HG03565 (cell line): ENCODE data around the gene SLC4A3.
A peak's percentile ranks its signal among the peaks of the same experiment; 100 is the strongest.

Source experiments
- ATAC-seq: cut with Tn5 transposase; IDR thresholded peaks from one replicate; pipeline ENCODE4 v1.9.1; 2021; ENCODE audit warnings: mild to moderate bottlenecking, moderate library complexity; ENCODE audit not compliant: unreplicated experiment

The SLC4A3 gene, protein sequence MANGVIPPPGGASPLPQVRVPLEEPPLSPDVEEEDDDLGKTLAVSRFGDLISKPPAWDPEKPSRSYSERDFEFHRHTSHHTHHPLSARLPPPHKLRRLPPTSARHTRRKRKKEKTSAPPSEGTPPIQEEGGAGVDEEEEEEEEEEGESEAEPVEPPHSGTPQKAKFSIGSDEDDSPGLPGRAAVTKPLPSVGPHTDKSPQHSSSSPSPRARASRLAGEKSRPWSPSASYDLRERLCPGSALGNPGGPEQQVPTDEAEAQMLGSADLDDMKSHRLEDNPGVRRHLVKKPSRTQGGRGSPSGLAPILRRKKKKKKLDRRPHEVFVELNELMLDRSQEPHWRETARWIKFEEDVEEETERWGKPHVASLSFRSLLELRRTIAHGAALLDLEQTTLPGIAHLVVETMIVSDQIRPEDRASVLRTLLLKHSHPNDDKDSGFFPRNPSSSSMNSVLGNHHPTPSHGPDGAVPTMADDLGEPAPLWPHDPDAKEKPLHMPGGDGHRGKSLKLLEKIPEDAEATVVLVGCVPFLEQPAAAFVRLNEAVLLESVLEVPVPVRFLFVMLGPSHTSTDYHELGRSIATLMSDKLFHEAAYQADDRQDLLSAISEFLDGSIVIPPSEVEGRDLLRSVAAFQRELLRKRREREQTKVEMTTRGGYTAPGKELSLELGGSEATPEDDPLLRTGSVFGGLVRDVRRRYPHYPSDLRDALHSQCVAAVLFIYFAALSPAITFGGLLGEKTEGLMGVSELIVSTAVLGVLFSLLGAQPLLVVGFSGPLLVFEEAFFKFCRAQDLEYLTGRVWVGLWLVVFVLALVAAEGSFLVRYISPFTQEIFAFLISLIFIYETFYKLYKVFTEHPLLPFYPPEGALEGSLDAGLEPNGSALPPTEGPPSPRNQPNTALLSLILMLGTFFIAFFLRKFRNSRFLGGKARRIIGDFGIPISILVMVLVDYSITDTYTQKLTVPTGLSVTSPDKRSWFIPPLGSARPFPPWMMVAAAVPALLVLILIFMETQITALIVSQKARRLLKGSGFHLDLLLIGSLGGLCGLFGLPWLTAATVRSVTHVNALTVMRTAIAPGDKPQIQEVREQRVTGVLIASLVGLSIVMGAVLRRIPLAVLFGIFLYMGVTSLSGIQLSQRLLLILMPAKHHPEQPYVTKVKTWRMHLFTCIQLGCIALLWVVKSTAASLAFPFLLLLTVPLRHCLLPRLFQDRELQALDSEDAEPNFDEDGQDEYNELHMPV

DNA sequence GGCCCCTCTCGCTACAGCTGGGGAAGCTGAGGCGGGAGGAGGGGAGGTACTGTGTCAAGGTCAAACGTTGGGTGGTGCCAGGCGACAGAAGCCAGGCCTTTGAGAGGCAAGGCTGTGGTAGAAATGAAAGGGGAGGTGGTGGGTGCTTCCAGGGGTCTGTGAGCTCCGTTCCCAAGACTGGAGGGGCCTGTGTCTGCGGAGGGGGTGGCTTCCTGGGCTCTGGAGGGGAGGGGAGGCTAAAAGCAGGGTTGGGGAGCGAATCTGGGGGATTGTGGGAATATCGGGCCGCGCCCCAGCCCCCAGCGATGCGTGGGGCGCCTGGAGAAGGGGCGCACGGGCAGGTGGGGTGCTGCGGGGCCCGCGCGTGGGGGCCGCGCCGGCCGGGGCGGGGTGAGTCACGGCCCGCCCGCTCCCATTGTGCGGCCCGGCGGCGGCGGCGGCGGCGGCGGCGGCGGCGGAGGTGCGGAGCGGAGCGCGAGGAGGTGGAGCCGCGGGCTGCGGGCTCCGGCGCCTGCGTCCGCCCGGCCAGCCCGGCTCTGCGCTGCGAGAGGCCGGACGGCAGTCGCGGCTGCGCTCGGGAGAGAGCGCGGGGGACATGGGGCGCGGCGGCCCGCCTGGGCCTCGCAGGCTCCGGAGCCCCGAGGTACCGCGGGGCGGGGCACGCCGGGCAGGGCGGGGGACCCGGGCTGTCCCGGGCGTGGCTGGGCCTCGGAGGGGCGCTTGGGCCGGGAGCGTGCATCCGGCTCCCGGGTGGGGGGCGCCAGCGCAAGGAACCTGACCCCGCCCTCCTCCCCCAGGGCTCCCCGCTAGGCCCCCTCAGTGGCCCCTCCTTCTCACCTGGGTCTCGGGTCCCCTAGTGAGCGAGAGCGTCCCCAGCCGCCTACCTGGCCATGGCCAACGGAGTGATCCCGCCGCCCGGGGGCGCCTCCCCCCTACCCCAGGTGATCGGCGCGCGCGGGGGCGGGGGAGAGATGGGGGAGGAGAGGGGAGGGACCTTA, at the start of gene SLC4A3:
Gene SLC4A3 (plus strand): TSS at position 528 of the 998 bp plus-strand sequence. CDS start 363 bp downstream, at position 891.
- no peak for ATAC-seq

DNA sequence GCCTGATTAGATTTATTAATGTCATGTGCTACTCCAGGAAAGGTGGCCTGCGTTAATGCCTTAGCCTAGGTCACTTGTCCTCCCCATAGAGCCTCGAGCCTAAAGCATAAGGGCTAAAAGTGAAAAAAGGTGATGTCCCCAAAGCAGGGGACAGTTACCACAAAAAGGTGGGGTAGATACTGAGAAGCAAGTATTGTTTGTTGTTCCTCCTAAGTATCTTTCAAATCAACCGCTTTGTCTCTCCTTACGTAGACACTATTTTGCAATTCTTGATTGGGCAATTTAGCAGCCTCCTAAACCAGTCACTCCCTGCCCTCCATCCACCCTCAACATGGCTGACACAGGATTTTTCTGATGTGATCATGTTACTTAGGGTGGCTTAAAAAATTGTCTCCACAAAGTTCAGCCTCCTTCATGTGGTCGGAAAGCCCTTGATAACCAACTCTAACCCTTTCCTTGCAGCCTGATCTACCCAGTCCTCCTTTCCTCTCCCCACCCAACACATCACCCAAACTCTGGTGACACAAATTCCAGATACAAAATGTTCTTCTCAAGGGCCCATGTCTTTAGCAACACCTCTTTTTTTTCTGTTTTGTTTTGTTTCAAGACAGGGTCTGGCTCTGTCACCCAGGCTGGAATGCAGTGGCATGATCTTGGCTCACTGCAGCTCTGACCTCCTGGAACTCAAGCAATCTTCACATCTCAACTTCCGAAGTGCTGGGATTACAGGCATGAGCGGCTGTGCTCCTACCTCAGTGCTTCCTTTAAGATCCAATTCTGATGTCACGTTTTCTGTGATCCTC, 48.4 kb upstream of the SLC4A3 start:
- ATAC-seq = no peak

DNA sequence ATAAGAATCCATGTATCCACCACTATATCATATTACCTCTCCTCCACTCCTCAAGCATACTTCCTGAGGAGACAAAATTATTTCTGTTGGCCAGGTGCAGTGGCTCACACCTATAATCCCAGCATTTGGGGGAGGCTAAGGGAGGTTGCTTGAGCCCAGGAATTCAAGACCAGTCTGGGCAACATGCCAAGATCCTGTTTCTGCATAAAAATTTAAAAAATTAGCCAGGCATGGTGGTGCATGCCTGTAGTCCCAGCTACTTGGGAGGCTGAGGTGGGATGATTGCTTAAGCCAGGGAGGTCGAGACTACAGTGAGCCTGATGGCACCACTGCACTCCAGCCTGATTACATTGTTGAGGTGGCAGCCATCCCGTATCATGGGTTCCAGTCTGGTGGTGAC, 46.1 kb upstream of the SLC4A3 start:
- ATAC-seq = no peak

DNA sequence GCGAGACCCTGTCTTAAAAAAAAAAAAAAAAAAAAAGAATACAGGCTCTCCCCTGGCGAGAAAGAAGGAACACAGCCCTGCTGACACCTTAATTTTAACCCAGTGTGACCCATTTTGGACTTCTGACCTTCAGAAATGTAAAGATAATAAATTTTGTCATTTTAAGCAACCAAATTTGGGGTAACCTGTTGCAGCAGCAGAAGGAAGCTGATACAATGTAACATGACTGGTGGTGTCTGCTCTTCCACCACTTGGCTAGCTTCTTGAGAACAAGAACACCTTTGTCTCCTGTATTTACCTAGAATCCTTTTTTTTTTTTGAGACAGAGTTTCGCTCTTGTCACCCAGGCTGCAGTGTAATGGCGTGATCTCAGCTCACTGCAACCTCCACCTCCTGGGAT, 36.3 kb upstream of the SLC4A3 start:
- no peak for ATAC-seq

DNA sequence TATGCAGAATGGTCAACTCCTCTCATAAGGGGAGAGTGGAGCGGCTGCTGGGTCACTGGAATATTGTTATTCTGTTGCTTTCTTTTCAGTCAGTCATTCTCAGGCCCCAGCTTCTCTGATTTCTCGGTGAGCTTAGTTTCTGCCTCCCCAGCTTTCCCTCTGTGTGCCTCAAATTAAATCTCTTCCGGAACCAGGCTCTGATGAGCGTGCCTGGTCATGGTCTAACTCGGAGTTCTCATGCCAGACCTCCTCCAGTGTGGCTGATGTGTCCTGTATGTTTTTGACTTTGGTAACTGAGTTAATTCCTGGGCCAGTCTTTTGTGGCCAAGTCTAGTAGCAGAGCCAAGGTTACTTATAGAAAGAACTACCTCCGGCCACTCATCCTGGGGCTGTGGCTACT, 34.7 kb upstream of the SLC4A3 start:
- ATAC-seq = no peak

DNA sequence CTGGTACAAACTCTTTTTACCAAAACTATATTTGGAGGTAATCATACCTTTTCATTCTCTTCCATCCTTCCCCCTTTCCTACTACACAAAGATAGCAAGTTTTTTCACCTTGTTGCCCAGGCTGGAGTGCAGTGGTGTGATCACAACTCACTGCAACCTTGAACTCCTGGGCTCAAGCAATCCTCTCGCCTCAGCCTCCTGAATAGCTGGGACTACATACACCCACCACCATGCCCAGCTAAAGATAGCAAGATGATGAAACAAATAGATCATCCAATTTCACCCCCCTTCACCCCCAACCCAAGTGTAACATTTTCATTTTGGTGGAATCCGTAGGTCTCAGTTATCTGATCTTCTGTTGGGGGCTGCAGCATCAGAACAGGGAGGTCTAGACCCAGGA, 34.3 kb upstream of the SLC4A3 start:
- ATAC-seq = no peak

DNA sequence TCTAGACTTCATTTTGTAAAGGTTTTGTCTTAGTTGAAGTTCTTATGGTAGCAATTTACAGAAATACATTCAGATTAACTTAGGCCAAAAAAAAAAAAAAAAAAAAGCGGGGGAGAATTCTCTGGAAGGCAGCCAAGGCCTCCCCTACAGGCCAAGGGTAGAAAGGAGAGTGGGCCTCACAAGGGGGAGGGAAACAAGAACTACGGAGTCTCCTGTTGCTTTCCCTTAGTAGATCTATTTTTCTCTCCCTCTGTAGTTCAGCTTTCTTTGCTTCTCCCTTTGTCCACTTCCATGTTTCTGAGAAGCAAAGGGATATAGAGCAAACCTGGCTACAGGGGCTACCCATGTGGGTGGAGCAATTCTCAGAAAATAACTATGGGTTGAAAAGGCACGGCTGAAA, 32.2 kb upstream of the SLC4A3 start:
- no peak for ATAC-seq

DNA sequence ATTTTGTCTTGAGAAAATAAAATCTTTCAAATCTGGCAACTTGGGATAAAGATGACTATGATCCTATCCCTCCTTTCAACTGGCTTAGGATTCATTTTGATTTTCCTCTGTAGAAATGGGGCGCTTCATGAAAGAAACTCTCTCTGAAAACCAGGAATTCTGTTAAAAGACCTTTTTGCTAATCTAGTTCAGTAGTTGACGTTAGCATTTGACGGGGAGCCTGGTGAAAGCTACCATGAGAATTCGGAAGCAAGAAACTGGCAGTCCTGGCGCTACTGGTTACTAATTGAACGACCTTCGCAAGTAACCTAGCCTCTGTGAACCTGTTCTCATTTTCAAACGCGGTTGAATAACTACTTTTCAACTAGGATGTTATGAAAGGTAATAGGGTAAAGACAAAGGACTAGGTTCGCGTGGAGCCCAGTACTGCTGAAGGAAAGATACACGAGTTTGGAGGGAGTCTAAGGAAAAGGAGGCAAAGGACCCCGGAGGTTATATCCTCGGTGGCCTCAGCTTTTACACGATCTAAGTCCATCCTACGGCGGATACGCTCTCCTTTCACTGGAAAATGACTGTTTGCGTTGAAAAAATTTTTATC, 30.4 kb upstream of the SLC4A3 start:
- ATAC-seq = peak; percentile 8

DNA sequence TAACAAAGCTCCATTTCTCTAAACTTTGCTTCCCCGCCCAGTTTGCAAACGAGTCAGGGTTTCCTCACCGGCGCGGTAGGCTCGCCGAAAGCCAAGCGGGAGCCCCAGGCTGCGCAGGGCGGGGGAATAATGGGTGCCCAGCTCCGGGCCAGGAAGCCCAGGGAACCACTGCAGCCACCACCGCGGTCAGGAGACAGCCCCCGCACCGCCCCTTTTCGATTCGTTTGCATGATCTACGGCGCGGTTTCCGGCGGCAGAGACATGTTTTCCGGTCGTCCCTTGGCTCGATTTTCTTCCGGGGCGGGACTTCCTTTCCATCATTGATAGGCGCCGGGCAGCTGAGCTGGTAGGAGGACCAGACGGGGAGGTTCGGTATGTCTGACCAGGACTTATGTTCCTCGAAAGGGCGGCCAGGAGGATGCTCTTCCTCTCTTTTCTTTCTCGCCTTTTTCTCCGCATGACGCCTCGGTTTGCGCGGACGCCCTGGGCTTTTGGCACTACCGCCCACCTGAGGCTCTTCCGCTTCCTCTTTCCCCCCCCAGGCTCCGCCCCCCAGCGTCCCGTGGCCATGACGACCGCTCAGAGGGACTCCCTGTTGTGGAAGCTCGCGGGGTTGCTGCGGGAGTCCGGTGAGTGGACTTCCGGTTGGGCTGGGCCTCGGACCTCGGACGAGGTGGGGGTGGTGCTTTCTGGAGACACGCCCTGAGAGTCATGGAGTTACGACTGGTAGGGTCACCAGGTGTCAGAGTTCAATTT, 29.7 kb upstream of the SLC4A3 start, which contains the start of gene STK11IP:
Gene STK11IP (plus strand): TSS at position 306 of the 756 bp plus-strand sequence. CDS start 263 bp downstream, at position 569.
- peak; percentile 86 for ATAC-seq

DNA sequence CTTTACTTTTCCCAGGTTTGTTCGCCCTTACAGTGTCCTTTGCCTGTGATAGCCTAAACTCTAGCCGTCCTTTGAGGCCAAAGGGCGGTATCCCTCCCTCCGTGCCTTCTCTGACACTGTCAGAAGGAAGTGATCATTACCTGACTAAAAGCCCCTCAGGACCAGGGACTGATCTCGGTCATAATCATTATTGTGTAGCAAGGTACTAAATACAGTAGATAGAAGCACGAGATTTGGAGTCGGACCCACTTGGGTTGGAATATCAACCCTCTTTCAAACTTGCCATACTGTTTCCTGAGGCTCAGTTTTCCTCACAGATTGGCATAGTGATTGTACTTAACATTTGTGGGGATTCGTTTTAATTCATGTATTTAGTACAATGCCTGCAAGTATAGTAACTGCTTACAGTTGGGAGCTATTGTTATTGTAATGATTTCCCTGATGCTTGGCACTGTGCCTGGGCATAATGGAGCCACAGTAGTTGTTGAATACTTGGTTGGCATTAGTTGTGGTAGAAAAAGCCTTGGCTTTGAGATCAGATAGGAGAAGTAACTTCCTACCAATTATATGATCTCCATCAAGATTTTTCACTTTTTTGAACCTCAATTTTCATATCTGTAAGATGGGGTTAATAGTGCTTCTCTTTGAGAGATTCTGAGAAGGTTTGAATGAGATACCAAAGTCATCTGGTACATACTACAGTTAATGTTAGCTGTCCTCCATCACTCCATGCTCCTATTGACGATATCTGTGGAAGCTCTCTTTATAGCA, 28.9 kb upstream of the SLC4A3 start:
- no peak for ATAC-seq

DNA sequence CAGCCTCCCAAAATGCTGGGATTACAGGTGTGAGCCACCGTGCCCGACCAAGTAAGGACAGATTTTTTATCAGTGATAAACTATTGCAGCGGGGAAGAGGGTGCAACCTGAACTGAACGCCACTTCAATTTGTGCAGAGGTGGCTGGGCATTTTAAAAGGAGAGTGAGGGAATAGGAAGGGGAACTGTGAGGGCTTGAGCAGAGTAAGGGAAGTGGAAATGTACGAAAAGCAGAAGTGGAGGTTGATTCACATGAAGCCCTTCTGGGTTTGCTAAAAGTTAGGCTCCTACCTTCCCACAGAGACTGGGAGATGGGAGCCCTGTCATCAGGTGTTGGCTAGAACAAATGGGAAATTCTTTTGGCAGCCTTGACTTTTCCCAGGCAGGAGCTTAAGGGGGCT, 23.7 kb upstream of the SLC4A3 start:
- no peak for ATAC-seq

DNA sequence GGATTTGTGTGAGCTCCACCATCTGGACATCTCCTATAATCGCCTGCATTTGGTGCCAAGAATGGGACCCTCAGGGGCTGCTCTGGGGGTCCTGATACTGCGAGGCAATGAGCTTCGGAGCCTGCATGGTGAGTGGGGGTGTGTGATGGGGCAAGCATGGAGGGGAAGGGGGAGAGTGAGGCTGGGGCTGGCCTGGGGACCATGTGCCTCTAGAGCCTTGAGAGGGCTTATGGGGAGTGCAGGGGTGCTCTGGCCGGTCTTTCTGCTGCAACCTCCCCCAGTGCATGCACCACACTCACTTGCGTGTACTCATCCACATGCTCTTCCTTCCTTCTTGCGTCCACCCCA, 21.8 kb upstream of the SLC4A3 start:
- no peak for ATAC-seq

DNA sequence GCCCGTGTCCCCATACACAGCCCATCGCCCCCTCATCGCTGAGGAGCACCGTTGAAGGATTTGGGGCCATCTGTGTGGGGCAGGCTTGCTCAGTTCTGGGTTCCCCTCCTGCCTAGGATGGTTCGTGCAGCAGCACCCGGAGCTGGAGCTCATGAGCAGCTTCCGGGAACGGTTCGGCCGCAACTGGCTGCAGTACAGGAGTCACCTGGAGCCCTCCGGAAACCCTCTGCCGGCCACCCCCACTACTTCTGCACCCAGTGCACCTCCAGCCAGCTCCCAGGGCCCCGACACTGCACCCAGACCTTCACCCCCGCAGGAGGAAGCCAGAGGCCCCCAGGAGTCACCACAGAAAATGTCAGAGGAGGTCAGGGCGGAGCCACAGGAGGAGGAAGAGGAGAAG, 19.5 kb upstream of the SLC4A3 start:
- ATAC-seq = no peak

DNA sequence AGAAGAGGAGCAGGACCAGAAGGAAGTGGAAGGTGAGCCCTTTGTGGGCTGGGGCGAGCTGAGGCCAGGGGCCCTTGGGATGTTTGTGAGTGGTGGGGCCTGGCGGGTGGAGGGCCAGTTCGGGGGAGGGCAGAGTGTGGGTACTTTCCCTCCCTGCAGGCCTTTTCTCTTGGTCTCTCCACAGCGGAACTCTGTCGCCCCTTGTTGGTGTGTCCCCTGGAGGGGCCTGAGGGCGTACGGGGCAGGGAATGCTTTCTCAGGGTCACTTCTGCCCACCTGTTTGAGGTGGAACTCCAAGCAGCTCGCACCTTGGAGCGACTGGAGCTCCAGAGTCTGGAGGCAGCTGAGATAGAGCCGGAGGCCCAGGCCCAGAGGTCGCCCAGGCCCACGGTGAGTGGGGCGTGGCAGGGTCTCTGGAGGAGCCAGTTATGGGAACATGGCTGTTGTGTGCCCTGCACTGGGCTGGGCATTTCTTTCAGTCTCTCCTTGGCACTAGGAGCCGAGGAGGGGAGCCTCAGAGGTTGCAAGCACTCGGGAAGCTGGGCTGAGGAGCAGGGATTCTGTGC, 18.9 kb upstream of the SLC4A3 start:
- no peak for ATAC-seq

DNA sequence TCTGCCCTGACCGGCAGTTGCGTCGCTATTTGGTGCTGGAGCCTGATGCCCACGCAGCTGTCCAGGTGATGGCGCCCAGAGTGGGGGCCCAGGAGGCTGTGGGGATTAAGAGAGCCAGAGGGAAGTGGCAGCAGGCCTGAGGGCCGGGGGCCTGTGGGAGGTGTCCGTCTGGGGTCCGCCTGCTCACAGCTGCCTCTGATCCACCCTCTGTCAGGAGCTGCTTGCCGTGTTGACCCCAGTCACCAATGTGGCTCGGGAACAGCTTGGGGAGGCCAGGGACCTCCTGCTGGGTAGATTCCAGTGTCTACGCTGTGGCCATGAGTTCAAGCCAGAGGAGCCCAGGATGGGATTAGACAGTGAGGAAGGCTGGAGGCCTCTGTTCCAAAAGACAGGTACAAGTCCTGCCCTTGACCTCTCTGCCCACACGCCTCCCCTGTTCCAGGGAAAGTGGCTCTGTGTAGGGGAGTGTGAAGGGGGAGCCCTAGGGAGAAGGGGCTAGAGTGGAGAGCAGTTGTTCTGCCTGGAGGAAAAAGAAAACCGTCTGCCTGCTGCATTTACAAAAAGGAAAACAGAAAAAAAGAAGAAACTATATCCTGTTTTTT, 18.2 kb upstream of the SLC4A3 start:
- no peak for ATAC-seq

DNA sequence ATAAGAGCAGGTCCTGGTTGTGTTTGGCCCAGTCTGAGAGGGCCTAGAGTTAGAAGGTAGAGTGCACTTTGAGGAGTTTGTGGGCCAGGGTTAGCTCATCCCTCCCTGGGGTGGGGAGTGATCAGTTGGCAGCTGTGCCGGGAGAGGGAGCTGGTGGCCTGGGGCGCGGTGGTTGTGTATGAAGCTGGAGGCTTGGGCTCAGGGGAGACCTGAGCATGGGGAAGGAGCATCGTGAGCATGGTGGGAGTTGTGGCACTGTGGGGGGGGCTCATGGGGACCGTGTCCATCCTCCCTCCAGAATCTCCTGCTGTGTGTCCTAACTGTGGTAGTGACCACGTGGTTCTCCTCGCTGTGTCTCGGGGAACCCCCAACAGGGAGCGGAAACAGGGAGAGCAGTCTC, 16.1 kb upstream of the SLC4A3 start:
- ATAC-seq = no peak
